GM12891 (cell line): Measurements from ENCODE around the gene ATP2C1.

Experiments used
- DNase-seq: peaks from one replicate; pipeline ENCODE4 v3.0.0; 2011; ENCODE audit warnings: low spot score; ENCODE audit not compliant: insufficient read length
- FAIRE-seq: peaks from 2 replicates; lab custom pipeline; 2011; peaks lifted over from hg19 to GRCh38; lab: Jason Lieb, UNC
- PAX5 ChIP-seq: IDR thresholded peaks from 2 replicates; pipeline ENCODE4 v1.6.1; 2011; ENCODE audit warnings: low read length, moderate library complexity, mild to moderate bottlenecking; ENCODE audit not compliant: insufficient read depth, severe bottlenecking
- POLR2A ChIP-seq: IDR thresholded peaks from 2 replicates; pipeline ENCODE4 v1.6.1; 2011; ENCODE audit warnings: low read depth, low read length, control low read depth
- POLR2AphosphoS5 ChIP-seq: IDR thresholded peaks from 2 replicates; pipeline ENCODE4 v1.6.1; 2011; ENCODE audit warnings: low read depth, low read length, control low read depth
- POU2F2 ChIP-seq: IDR thresholded peaks from 2 replicates; pipeline ENCODE4 v1.6.1; 2011; ENCODE audit warnings: low read depth, mild to moderate bottlenecking, control low read depth, low read length, moderate library complexity
- SPI1 ChIP-seq: IDR thresholded peaks from 2 replicates; pipeline ENCODE4 v1.6.1; 2011; ENCODE audit warnings: low read depth, low read length, control low read depth
- TAF1 ChIP-seq: IDR thresholded peaks from 2 replicates; pipeline ENCODE4 v1.6.1; 2011; ENCODE audit warnings: low read depth, low read length, control low read depth

The ATP2C1 gene

DNA sequence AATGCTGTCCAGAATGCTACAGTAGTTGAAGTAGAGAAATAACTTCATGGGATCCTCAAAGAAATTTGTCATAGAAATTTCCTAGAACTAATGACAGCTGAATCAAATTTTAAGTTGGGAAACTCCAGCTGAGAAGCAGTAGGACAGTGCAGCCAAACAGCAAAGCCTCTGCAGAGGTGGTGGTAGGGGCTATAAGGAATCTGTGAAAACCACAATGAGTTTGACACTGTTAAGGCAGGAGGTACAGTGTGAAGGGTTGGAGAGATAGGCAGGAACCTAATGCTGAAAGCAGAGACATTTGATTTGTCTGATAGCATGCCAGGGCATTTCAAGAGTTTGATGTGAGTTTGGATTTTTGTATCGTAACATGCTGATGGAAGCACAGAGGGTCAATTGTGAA is 110.7 kb downstream of the ATP2C1 start:
- DNase-seq (no peak), FAIRE-seq (no peak)
- TF ChIP-seq POLR2A (no peak), PAX5 (no peak), SPI1 (no peak), POU2F2 (no peak), TAF1 (no peak), POLR2AphosphoS5 (no peak)

DNA sequence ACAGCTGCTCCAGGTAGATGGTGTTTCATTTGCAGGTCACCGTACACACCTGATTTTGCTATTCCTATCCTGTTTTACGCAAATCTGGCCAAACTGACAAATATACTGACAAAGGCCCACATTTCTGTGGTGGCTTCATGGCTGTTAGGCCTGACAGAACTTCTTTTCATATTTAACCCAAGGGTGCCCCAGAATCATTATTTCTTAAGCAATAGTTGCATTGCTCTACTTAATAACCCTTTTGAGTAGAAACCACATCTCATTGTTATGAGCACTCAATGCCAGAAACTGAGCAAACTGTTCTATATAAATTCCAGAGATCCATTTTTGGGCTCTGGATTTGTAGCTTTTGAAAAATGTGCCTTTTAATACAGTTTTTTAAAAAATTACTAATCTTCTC is 113.4 kb downstream of the ATP2C1 start:
- DNase-seq (no peak), FAIRE-seq (no peak)
- TF ChIP-seq POU2F2 (no peak), PAX5 (no peak), POLR2A (no peak)

DNA sequence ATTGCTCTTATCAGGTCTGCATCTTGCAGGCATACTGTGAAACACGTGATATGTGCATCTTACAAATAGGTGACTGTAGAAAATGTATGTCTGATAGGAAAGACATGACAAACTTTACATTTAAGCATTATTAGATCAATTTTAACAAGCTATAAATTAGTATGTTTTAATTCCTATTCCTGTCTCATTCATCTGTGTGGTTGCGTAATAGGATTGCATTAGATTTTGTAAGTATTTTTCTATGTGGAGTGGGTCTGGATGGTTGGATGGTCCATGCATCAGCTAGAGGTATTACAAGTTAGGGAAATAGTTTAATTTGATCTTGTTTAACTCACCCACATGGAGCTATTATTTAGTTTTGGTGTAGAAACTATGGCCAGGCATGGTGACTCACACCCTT is 113.9 kb downstream of the ATP2C1 start:
- no peak for TF ChIP-seq POLR2A
- TF ChIP-seq PAX5 = no peak
- TF ChIP-seq TAF1 = no peak
- TF ChIP-seq POU2F2 = no peak
- TF ChIP-seq SPI1 = no peak
- no peak for TF ChIP-seq POLR2AphosphoS5
- FAIRE-seq (no peak), DNase-seq (no peak)

DNA sequence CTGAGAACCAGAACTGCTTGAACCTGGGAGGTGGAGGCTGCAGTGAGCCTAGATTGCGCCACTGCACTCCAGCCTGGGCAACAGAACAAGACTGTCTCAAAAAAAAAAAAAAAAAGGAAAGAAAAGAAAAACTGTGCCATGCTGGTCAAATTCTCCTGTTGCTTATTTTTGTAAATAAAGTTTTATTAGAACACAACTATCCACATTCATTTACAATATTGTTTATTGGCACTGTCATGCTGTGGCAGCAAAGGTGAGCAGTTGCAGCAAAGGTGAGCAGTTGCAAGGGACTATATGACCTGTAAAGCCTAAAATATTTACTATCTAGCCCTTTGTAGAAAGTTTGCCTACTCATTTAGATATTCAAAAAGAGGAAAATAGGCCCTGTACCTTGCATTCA is 114.4 kb downstream of the ATP2C1 start:
- TF ChIP-seq PAX5 = no peak
- TF ChIP-seq SPI1 = no peak
- TF ChIP-seq TAF1 = no peak
- TF ChIP-seq POLR2AphosphoS5 = no peak
- DNase-seq (no peak), FAIRE-seq (no peak)

DNA sequence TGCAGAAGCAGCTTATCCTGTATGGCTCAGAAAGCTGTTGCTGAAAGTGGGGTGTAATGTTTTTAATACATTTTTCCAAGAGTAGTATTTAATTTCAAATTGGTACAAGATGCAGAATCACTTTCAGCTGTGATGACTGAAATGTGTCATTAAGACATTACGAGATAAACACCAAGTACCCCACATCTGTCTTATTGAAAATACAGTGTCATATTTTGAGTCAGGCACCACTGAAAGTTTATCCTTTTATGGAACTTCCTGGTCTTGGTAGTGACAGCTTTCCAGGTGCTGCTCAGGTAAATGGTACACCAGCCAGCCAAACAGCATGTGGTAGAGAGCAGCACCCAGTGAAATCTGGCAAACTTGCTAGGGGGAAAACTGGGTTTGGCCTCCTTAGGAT is 115.8 kb downstream of the ATP2C1 start:
- DNase-seq (no peak), FAIRE-seq (no peak)
- TF ChIP-seq POU2F2 (no peak), POLR2A (no peak), PAX5 (no peak), SPI1 (no peak), POLR2AphosphoS5 (no peak), TAF1 (no peak)

DNA sequence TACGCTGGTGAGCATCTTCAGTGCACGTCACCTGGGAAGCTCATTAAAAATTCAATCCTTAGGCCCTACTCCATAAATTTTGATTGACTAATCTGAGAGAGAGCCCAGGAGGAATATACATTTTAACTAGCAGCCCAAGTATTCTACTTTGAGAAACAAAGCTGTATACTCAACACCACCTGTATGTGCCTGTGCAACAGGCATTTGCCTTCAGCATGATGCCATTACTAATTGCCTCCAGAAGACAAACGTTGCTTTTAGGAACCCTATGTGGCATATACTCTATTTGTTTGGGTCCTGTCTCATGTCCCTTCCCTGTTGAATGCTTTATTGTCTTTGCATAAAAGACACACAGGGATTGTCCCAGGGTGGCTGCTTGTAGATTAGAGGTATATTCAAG is 125.1 kb downstream of the ATP2C1 start:
- FAIRE-seq (peak; percentile 77), DNase-seq (no peak)
- TF ChIP-seq POU2F2 = no peak
- TF ChIP-seq PAX5 = no peak
- TF ChIP-seq TAF1 = no peak
- TF ChIP-seq POLR2AphosphoS5 = no peak
- TF ChIP-seq SPI1 = no peak
- TF ChIP-seq POLR2A = no peak

DNA sequence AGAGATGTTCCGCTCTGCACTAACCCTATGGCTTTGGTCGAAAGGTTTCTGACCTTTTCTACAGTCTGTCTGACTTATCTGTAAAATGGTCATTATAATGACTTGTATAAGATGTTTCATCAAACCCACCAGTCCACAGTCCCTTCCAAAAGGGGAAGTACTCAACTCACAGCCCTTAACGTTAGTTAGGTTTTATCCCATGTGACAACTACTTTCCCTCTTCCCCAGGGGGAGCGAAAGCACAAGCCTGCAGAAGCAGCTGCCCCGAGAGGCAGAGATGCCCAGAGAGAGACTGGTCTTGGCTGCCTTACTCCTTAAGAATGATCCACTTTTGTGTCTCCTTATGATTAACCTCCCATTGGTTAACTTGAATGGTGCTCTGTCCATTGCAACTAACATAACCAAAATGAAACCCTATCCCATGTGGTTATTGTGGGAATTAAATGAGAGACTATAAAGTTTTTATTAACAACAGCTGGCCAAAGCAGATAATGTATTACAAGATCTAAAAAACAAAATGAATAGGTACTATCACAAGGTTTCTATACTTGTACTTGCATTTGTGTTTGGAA is 126.3 kb downstream of the ATP2C1 start:
- DNase-seq (no peak), FAIRE-seq (peak; percentile 16)
- TF ChIP-seq SPI1 = no peak
- TF ChIP-seq POLR2A = no peak
- no peak for TF ChIP-seq POLR2AphosphoS5
- no peak for TF ChIP-seq POU2F2
- TF ChIP-seq PAX5 = no peak
- TF ChIP-seq TAF1 = no peak

DNA sequence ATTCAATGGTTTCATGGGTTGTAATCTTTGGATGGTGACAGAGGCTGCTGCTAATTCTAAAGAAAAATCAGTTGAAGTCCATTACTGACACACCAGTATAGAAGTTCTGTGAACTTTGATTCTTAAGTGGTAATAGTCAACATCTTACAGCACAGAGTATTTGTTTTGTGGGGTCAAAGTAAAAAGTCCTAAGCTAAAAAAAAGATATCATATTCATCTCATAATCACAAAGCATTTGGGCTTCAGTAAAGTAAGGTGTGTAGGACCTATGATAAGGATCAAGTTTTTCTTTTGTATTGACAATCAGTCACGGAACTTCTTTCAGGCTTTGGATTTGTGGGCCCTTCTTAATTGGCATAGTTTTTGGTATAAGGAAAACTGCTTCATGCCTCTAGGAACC is 131.7 kb downstream of the ATP2C1 start:
- no peak for DNase-seq
- TF ChIP-seq POLR2A = no peak
- no peak for TF ChIP-seq PAX5
- no peak for TF ChIP-seq POU2F2
- TF ChIP-seq SPI1 = no peak
- FAIRE-seq = no peak

DNA sequence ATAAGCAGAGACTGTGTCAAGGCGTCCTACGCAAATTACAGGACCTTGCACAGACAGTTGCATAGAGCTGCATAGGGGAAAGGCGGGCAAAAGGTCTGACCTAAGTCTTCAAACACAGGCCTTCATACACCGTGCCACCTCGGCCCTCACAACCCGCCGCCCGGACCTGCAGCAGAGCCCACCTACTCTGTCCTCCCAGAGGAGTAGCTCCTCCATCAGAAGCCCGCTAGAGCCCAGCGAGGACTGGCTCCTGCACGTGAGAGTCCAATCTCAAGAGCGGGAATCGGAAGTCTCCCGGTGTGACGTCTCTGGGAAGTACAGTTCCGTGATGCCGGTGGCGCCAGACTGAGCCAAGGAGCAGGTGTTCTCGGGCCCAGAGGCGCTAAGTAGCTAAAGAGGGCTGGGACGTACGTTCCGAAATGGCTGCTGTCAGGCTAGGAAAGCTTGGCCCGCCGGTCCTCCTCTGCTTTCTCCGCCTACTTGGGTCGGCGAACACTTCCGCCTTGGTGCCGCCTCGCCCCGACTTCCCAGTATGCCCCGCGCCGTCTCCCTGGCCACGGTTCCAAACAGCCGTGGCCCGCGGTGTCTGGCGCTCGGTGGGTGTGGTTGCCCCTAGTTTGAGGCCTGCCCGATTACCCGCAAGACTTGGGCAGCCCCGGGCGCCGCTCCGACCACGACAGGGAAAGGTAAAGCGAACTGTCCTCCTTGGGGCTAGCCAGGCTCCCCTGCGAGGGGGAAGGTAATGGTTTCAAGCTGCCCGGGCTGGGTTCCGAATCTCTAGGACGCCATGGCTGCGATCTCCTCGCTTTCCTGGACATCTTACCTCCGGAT is 132.7 kb downstream of the ATP2C1 start, which contains the start of the genes ASTE1 and NEK11:
Gene ASTE1, minus strand, starts transcription at position 505 of the 831 bp plus-strand sequence. CDS start 1,519 bp downstream, outside the sequence.
Gene NEK11, plus strand, starts transcription at position 557 of the 831 bp plus-strand sequence. CDS start 2,832 bp downstream, outside the sequence.
- peak; percentile 99 for FAIRE-seq
- peak; percentile 76 for DNase-seq
- TF ChIP-seq PAX5 = no peak
- peak; percentile 89; the same call in 1 of the 2 replicates for TF ChIP-seq POLR2AphosphoS5
- TF ChIP-seq POLR2A = peak; percentile 85
- peak; percentile 83 for TF ChIP-seq TAF1
- no peak for TF ChIP-seq POU2F2
- TF ChIP-seq SPI1 = peak; percentile 56

DNA sequence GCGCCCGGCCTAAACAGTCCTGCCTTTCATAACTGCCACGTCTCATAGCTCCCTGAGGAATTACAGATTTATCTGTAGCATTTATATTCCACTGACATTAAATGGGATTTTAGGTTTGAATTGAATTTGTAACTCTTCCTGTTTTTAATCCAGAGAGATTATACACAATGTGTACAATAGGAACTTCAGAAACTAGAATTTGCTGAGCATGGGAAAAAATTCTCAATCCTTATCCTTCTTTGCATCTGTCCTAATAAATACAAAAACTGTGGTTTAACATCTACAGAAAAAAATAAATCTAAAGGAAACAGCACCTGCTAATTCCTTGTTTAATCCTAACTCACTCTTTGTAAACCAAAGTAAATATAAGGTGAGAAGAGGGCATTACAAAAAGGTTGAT is 135.0 kb downstream of the ATP2C1 start:
- FAIRE-seq = no peak

More for the DNA sequence above, 135.0 kb downstream of the ATP2C1 start:
- TF ChIP-seq PAX5 (no peak), TAF1 (no peak), SPI1 (no peak), POLR2AphosphoS5 (no peak), POLR2A (no peak), POU2F2 (no peak)
- DNase-seq = no peak
